Measurements from ENCODE around the gene ELANE.
"Not testable (repeated sequence)": the region's sequence is repeated elsewhere in the genome, so short reads cannot be mapped to it uniquely, and the experiment has no call there.

The ELANE gene

GRCh38 chr19:889662-890295 lies 37.7 kb downstream of the ELANE start:
- H3K4me3 ChIP-seq (ENCODE audit: low read length): no peak overlapping the region
- DNase-seq (ENCODE audit: low read depth, low spot score): no peak

GRCh38 chr19:890831-891230 lies 38.7 kb downstream of the ELANE start:
- no peak for DNase-seq (ENCODE audit: low read depth, low spot score)
- no peak overlapping the region for H3K4me3 ChIP-seq (ENCODE audit: low read length)

- not testable (repeated sequence) for DNase-seq (ENCODE audit: low read depth, low spot score)
- peak overlapping the region; percentile 71 for H3K4me3 ChIP-seq (ENCODE audit: low read length)
Measured at GRCh38 chr19:891421-892200, 39.5 kb downstream of the ELANE start.

GRCh38 chr19:892243-892893 lies 40.3 kb downstream of the ELANE start:
- no peak for DNase-seq (ENCODE audit: low read depth, low spot score)

GRCh38 chr19:892894-893689 lies 41.0 kb downstream of the ELANE start, which contains the start of the genes MED16 and RNU6-9:
Gene MED16 (minus strand): TSS chr19:893187. CDS start chr19:891131, 2,056 bp downstream.
Gene RNU6-9 (plus strand): TSS chr19:893484.
- DNase-seq (ENCODE audit: low read depth, low spot score): peak; percentile 90
- peak within 1 kb of the TSS; percentile 71 for H3K4me3 ChIP-seq (ENCODE audit: low read length)

More at GRCh38 chr19:892243-892893, 40.3 kb downstream of the ELANE start:
- H3K4me3 ChIP-seq (ENCODE audit: low read length): peak overlapping the region; percentile 71

- no peak overlapping the region for H3K4me3 ChIP-seq (ENCODE audit: low read length)
- no peak for DNase-seq (ENCODE audit: low read depth, low spot score)
Measured at GRCh38 chr19:896434-896833, 44.3 kb downstream of the ELANE start.

- DNase-seq (ENCODE audit: low read depth, low spot score): no peak
Measured at GRCh38 chr19:896999-897398, 44.9 kb downstream of the ELANE start.

GRCh38 chr19:897442-898039 lies 45.4 kb downstream of the ELANE start:
- no peak overlapping the region for H3K4me3 ChIP-seq (ENCODE audit: low read length)
- no peak for DNase-seq (ENCODE audit: low read depth, low spot score)

More at GRCh38 chr19:896999-897398, 44.9 kb downstream of the ELANE start:
- H3K4me3 ChIP-seq (ENCODE audit: low read length): no peak overlapping the region

- DNase-seq (ENCODE audit: low read depth, low spot score): peak; percentile 84
Measured at GRCh38 chr19:898663-899062, 46.6 kb downstream of the ELANE start.

GRCh38 chr19:899336-900042 lies 47.4 kb downstream of the ELANE start:
- no peak for DNase-seq (ENCODE audit: low read depth, low spot score)
- no peak overlapping the region for H3K4me3 ChIP-seq (ENCODE audit: low read length)

More at GRCh38 chr19:898663-899062, 46.6 kb downstream of the ELANE start:
- H3K4me3 ChIP-seq (ENCODE audit: low read length): no peak overlapping the region

GRCh38 chr19:900043-900301 lies 47.9 kb downstream of the ELANE start:
- H3K4me3 ChIP-seq (ENCODE audit: low read length): no peak overlapping the region
- DNase-seq (ENCODE audit: low read depth, low spot score): no peak

GRCh38 chr19:900302-901111 lies 48.4 kb downstream of the ELANE start:
- no peak for DNase-seq (ENCODE audit: low read depth, low spot score)
- no peak overlapping the region for H3K4me3 ChIP-seq (ENCODE audit: low read length)

- DNase-seq (ENCODE audit: low read depth, low spot score): no peak
- no peak overlapping the region for H3K4me3 ChIP-seq (ENCODE audit: low read length)
Measured at GRCh38 chr19:901216-902092, 49.4 kb downstream of the ELANE start.

- no peak overlapping the region for H3K4me3 ChIP-seq (ENCODE audit: low read length)
- no peak for DNase-seq (ENCODE audit: low read depth, low spot score)
Measured at GRCh38 chr19:902093-902370, 49.9 kb downstream of the ELANE start.

- DNase-seq (ENCODE audit: low read depth, low spot score): no peak
- no peak overlapping the region for H3K4me3 ChIP-seq (ENCODE audit: low read length)
Measured at GRCh38 chr19:902446-903226, 50.5 kb downstream of the ELANE start.

- DNase-seq (ENCODE audit: low read depth, low spot score): no peak
- H3K4me3 ChIP-seq (ENCODE audit: low read length): no peak overlapping the region
Measured at GRCh38 chr19:903266-903797, 51.2 kb downstream of the ELANE start.
